Smooth muscle cell (in vitro differentiated cells): Measurements from ENCODE around the gene SURF2. TPM values are rescaled to one million over a fixed set of nuclear protein-coding genes. Genes with fewer than 3 reads are reported as not detected.

Source experiments
- DNase-seq: peaks from one replicate; lab custom pipeline; 2025; ENCODE audit not compliant: unreplicated experiment; lab: John Stamatoyannopoulos, UW
- H2AFZ ChIP-seq: fragments of 200-600 bp; sonication (generic); 2 replicates; pipeline ENCODE4 v1.6.0; 2016; ENCODE audit warnings: antibody characterized with exemption, low read depth, mild to moderate bottlenecking
- H3F3A ChIP-seq: fragments of 200-600 bp; sonication (generic); 2 replicates; pipeline ENCODE4 v1.6.0; 2017; ENCODE audit warnings: antibody characterized with exemption, low read depth
- H3K27ac ChIP-seq: fragments of 200-600 bp; sonication (generic); 2 replicates; pipeline ENCODE4 v1.5.1; 2016; ENCODE audit warnings: low read depth, mild to moderate bottlenecking
- H3K27me3 ChIP-seq: fragments of 200-600 bp; sonication (generic); 2 replicates; pipeline ENCODE4 v1.6.1; 2016; ENCODE audit warnings: low read depth, mild to moderate bottlenecking
- H3K36me3 ChIP-seq: fragments of 200-600 bp; sonication (generic); 2 replicates; pipeline ENCODE4 v1.5.1; 2016; ENCODE audit warnings: low read depth
- H3K4me1 ChIP-seq: fragments of 200-600 bp; sonication (generic); 2 replicates; pipeline ENCODE4 v1.5.1; 2016; ENCODE audit warnings: low read depth
- H3K4me2 ChIP-seq: fragments of 200-600 bp; sonication (generic); 2 replicates; pipeline ENCODE4 v1.6.0; 2016; ENCODE audit warnings: mild to moderate bottlenecking
- H3K4me3 ChIP-seq: fragments of 200-600 bp; sonication (generic); 2 replicates; pipeline ENCODE4 v1.5.1; 2016; ENCODE audit warnings: mild to moderate bottlenecking
- H3K79me2 ChIP-seq: fragments of 200-600 bp; sonication (generic); 2 replicates; pipeline ENCODE4 v1.6.0; 2016; ENCODE audit warnings: low read depth, mild to moderate bottlenecking
- H3K9ac ChIP-seq: fragments of 200-600 bp; sonication (generic); 2 replicates; pipeline ENCODE4 v1.6.0; 2016; ENCODE audit warnings: low read depth
- H3K9me3 ChIP-seq: fragments of 200-600 bp; sonication (generic); replicated peaks from 2 replicates; pipeline ENCODE4 v1.5.1; 2016; ENCODE audit warnings: low read depth
- H4K20me1 ChIP-seq: fragments of 200-600 bp; sonication (generic); 2 replicates; pipeline ENCODE4 v1.6.0; 2016; ENCODE audit warnings: low read depth
- WGBS: methylation state at CpG from one replicate; pipeline ENCODE4 v1.1.7; 2016; ENCODE audit warnings: low lambda C conversion rate; 5-methylcytosine and 5-hydroxymethylcytosine counted together
- polyA plus RNA-seq: library from polyadenylated mRNA; unstranded; fragments of >200 nt; fragmentation: Nextera tagmentation; extraction: Ambion mirVana; gene quantifications from 2 replicates; pipeline ENCODE4 v1.2.1, GENCODE V29; 2016
- total RNA-seq: library from RNA; depleted of rRNA; stranded (reverse); fragments of >200 nt; gene quantifications from 2 replicates; pipeline ENCODE4 v1.2.3, GENCODE V29; 2014
- TF ChIP-seq, protein P1 (sequence below): fragments of 200-600 bp; sonication (generic); IDR thresholded peaks from 2 replicates; pipeline ENCODE4 v1.5.1; 2017; ENCODE audit warnings: borderline replicate concordance, mild to moderate bottlenecking, antibody characterized with exemption; ENCODE audit not compliant: insufficient read depth, poor library complexity, severe bottlenecking

Gene SURF2
- total and polyA plus RNA-seq, 2 experiments from 2014 or later, result 11.4 to 21.4 TPM

DNA sequence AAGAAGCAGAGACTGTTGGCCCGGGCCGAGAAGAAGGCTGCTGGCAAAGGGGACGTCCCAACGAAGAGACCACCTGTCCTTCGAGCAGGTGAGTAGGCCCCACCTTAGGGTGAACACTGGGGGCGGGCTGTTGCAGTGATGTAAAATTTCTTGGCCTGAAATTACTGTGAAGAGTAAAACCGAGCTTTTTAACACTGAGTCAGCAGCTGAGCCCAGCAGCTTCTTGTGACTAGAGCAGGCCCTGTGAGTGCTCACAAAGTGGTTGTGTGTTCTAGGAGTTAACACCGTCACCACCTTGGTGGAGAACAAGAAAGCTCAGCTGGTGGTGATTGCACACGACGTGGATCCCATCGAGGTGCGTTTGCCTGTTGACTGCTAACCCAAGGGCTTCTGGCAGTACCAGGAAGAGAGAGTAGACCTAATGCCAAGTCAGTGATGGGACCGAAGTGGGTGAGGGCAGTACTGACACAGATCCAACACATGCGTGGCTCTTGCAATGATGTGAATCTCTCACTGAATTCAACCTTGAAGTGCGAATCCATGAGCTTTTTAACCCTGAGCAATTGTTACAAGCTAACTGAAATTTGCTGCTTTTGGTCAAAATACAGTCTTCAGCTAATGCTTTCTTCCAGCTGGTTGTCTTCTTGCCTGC lies 6.3 kb upstream of the SURF2 start:
- Histone ChIP-seq H3K4me3 (peak overlapping the region; percentile 85), H3K9me3 (no peaks in the 10 kb centered on the region), H3K4me1 (peaks cover 15% of the 10 kb centered on the region), H2AFZ (no peak overlapping the region), H3K27me3 (no peaks in the 10 kb centered on the region), H3K4me2 (peak overlapping the region; percentile 96), H3K79me2 (peaks cover 50% of the 10 kb centered on the region), H3K27ac (peak overlapping the region; percentile 97), H3K36me3 (no peaks in the 10 kb centered on the region), H3F3A (peaks cover 57% of the 10 kb centered on the region), H3K9ac (peak overlapping the region; percentile 96), H4K20me1 (peaks cover 70% of the 10 kb centered on the region)
- 94% methylated on average over 15 of the region's 15 CpGs for WGBS
- TF ChIP-seq, protein P1, sequence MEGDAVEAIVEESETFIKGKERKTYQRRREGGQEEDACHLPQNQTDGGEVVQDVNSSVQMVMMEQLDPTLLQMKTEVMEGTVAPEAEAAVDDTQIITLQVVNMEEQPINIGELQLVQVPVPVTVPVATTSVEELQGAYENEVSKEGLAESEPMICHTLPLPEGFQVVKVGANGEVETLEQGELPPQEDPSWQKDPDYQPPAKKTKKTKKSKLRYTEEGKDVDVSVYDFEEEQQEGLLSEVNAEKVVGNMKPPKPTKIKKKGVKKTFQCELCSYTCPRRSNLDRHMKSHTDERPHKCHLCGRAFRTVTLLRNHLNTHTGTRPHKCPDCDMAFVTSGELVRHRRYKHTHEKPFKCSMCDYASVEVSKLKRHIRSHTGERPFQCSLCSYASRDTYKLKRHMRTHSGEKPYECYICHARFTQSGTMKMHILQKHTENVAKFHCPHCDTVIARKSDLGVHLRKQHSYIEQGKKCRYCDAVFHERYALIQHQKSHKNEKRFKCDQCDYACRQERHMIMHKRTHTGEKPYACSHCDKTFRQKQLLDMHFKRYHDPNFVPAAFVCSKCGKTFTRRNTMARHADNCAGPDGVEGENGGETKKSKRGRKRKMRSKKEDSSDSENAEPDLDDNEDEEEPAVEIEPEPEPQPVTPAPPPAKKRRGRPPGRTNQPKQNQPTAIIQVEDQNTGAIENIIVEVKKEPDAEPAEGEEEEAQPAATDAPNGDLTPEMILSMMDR, result no peak
- no peak for DNase-seq

DNA sequence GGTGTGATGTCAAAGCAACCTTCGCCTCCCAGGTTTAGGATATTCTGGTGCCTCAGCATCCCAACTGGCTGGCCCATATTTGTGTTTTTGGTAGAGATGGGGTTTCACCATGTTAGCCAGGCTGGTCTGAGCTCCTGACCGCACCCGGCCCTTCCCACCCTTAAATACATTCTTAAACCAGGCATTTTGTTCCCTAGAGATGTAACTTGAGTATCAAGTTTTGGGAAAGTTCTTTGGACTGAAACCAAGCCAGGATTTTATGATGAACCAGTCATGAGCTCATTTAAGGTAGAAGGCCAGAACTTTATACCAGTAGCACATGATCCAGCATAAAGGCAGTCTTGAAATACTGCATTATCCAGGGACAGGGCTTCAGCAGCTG lies 4.8 kb upstream of the SURF2 start:
- H3K4me2 ChIP-seq, result no peak overlapping the region

DNA sequence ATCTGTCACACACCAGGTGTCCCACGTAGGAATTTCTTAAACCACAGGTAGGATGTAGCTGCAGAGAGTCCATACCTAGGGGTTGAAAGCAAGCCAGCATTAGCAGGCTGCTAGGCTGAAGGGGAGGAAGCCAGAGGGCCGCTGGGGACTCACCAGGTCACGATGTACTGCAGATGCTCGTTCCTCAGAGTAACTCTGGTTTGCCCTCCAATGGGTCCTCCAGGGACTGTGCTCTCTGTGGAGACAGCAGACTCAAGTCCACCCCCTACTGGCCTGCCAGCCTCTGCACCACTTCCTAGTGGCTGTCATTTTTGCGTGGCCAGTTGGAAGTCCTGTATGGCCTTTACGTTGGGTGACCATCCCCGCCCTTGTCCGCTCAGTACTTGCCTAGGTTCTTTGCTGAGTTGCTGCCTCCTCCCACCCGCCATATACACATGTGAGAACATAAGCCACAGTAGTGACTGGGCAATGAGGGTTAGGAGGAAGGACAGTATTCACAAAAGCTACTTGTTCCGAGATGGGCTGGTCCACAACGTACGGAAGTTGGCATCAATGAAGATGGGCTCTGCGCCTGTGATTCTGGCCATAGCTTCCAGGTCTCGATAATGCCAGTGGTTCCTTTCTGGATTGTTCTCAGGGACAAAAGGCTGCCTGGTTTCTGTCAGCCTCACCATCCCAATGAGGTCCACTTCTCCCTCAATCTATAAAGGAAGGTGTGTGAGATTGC lies 4.3 kb upstream of the SURF2 start:
- no peak for DNase-seq
- Histone ChIP-seq H4K20me1 (peaks cover 53% of the 10 kb centered on the region), H3K9ac (no peak overlapping the region), H3K4me2 (no peak overlapping the region), H3K79me2 (peaks cover 46% of the 10 kb centered on the region), H3F3A (peaks cover 57% of the 10 kb centered on the region), H3K27me3 (no peaks in the 10 kb centered on the region), H3K27ac (no peak overlapping the region), H3K4me3 (no peak overlapping the region), H2AFZ (no peak overlapping the region), H3K4me1 (peaks cover 17% of the 10 kb centered on the region), H3K9me3 (no peaks in the 10 kb centered on the region), H3K36me3 (no peaks in the 10 kb centered on the region)
- WGBS, result 84% methylated on average over 14 of the region's 14 CpGs
- TF ChIP-seq, protein P1, result peak; percentile 46

More for the DNA sequence above, 4.8 kb upstream of the SURF2 start:
- TF ChIP-seq, protein P1, result no peak
- DNase-seq, result no peak
- H3K4me3 ChIP-seq, result no peak overlapping the region
- no peaks in the 10 kb centered on the region for H3K27me3 ChIP-seq
- H4K20me1 ChIP-seq, result peaks cover 57% of the 10 kb centered on the region
- H3K79me2 ChIP-seq, result peaks cover 46% of the 10 kb centered on the region
- no peaks in the 10 kb centered on the region for H3K36me3 ChIP-seq
- WGBS, result 98% methylated on average over 3 of the region's 3 CpGs
- H2AFZ ChIP-seq, result no peak overlapping the region
- peaks cover 19% of the 10 kb centered on the region for H3K4me1 ChIP-seq
- no peak overlapping the region for H3K9ac ChIP-seq
- H3F3A ChIP-seq, result peaks cover 57% of the 10 kb centered on the region
- no peaks in the 10 kb centered on the region for H3K9me3 ChIP-seq
- H3K27ac ChIP-seq, result peak overlapping the region; percentile 97
